B cell (primary cell): ENCODE results near the gene TTLL11. TPM values are rescaled to one million over a fixed set of nuclear protein-coding genes. Genes with fewer than 3 reads are reported as not detected.

Experiments used
- ATAC-seq: fragments of 200-7000 bp; cut with Tn5 transposase; one replicate; pipeline ENCODE4 v1.10.0; 2021; ENCODE audit warnings: low read depth, mild to moderate bottlenecking, moderate number of reproducible peaks, moderate library complexity
- CTCF ChIA-PET: fragments of 350-600 bp; sonication (Branson Sonifier 250); formaldehyde crosslinking; loops from one replicate; lab custom pipeline; 2021; ENCODE audit warnings: antibody characterized with exemption, inconsistent platforms; lab: Charles Lee
- POLR2A ChIA-PET: fragments of 350-600 bp; sonication (Branson Sonifier 250); formaldehyde crosslinking; loops from one replicate; lab custom pipeline; 2021; ENCODE audit warnings: antibody characterized with exemption; lab: Charles Lee
- DNase-seq: peaks from one replicate; pipeline ENCODE4 v3.0.0; 2013
- H2AFZ ChIP-seq: 2 replicates; pipeline ENCODE4 v1.6.1; 2012; ENCODE audit warnings: mild to moderate bottlenecking, low read depth, low read length; ENCODE audit not compliant: insufficient read depth, poor library complexity, severe bottlenecking
- H3K27ac ChIP-seq, 2 donors: 1 replicate in 1 of 2; 2 replicates in 1 of 2; pipeline ENCODE4 v1.5.1; 2012 to 2013; ENCODE audit warnings: low read length in 2 of 2, mild to moderate bottlenecking in 2 of 2, moderate library complexity in 1 of 2
- H3K27me3 ChIP-seq, 4 experiments: fragments of 200-600 bp in 1 of 4; sonication (generic) in 1 of 4; replicated peaks in 1 of 4; 1 replicate in 2 of 4; 2 replicates in 2 of 4; pipeline versions ENCODE4 v1.6.1 to v1.7.0; 2013 to 2016; ENCODE audit warnings: low read length in 3 of 4, mild to moderate bottlenecking in 2 of 4, mixed read lengths in 1 of 4, moderate library complexity in 1 of 4; ENCODE audit not compliant: insufficient read depth in 4 of 4, control insufficient read depth in 3 of 4; ENCODE audit errors: control extremely low read depth in 1 of 4
- H3K36me3 ChIP-seq, 2 experiments: replicated peaks in 1 of 2; 1 replicate in 1 of 2; 2 replicates in 1 of 2; pipeline versions ENCODE4 v1.6.1 to v1.7.1; 2013; ENCODE audit warnings: low read length in 1 of 2; ENCODE audit not compliant: insufficient read depth in 2 of 2, control insufficient read depth in 1 of 2; ENCODE audit errors: control extremely low read depth in 1 of 2, extremely low read depth in 1 of 2
- H3K4me1 ChIP-seq, 2 donors: fragments of 200-600 bp in 1 of 2; sonication (generic) in 1 of 2; 1 replicate in 1 of 2; 2 replicates in 1 of 2; pipeline versions ENCODE4 v1.5.1 to v1.6.1; 2013 to 2017; ENCODE audit warnings: low read length in 2 of 2; ENCODE audit not compliant: control insufficient read depth in 2 of 2, insufficient read depth in 2 of 2
- H3K4me2 ChIP-seq: replicated peaks from 2 replicates; pipeline ENCODE3; 2012; ENCODE audit warnings: mild to moderate bottlenecking, low read depth, low read length; ENCODE audit not compliant: poor library complexity, severe bottlenecking
- H3K4me3 ChIP-seq, 5 experiments: fragments of 200-600 bp in 1 of 5; sonication (generic) in 1 of 5; 1 replicate in 3 of 5; 2 replicates in 2 of 5; pipeline versions ENCODE4 v1.5.1 to v1.7.0; 2011 to 2016; ENCODE audit warnings: low read length in 4 of 5, mild to moderate bottlenecking in 4 of 5, low read depth in 2 of 5, control low read depth in 1 of 5, moderate library complexity in 1 of 5; ENCODE audit not compliant: insufficient read depth in 1 of 5; ENCODE audit errors: control extremely low read depth in 1 of 5, extremely low read depth in 1 of 5
- H3K79me2 ChIP-seq: fragments of 200-600 bp; sonication (generic); one replicate; pipeline ENCODE4 v1.6.0; 2016; ENCODE audit warnings: low read length; ENCODE audit not compliant: control insufficient read depth, insufficient read depth
- H3K9ac ChIP-seq: fragments of 200-600 bp; sonication (generic); 2 replicates; pipeline ENCODE4 v1.6.1; 2017; ENCODE audit warnings: mild to moderate bottlenecking, low read length, moderate library complexity
- H3K9me3 ChIP-seq, 3 donors: one replicate each; pipeline versions ENCODE4 v1.6.1 to v1.7.1; 2013; ENCODE audit warnings: low read length in 2 of 3; ENCODE audit not compliant: control insufficient read depth in 2 of 3, insufficient read depth in 1 of 3; ENCODE audit errors: control extremely low read depth in 1 of 3
- H4K20me1 ChIP-seq: 2 replicates; pipeline ENCODE4 v1.6.0; 2012; ENCODE audit warnings: mild to moderate bottlenecking, low read length; ENCODE audit not compliant: insufficient read depth, control insufficient read depth, poor library complexity, severe bottlenecking
- H3K27ac Mint-ChIP-seq: one replicate; pipeline ENCODE4 v1.8.0; 2021; ENCODE audit warnings: mixed read lengths
- H3K27me3 Mint-ChIP-seq: one replicate; pipeline ENCODE4 v1.8.0; 2021; ENCODE audit warnings: mixed read lengths
- H3K4me1 Mint-ChIP-seq: one replicate; pipeline ENCODE4 v1.8.0; 2021; ENCODE audit warnings: mixed read lengths
- H3K4me3 Mint-ChIP-seq: one replicate; pipeline ENCODE4 v1.8.0; 2021; ENCODE audit warnings: mixed read lengths
- H3K9me3 Mint-ChIP-seq: one replicate; pipeline ENCODE4 v1.8.0; 2022; ENCODE audit warnings: mixed read lengths; ENCODE audit not compliant: insufficient read depth
- CTCF ChIP-seq: fragments of 200-600 bp; IDR thresholded peaks from one replicate; pipeline ENCODE4 v1.8.0; 2022; ENCODE audit warnings: antibody characterized with exemption, mild to moderate bottlenecking
- EZH2 ChIP-seq: IDR thresholded peaks from 2 replicates; pipeline ENCODE4 v1.6.1; 2012; ENCODE audit warnings: borderline replicate concordance, low read depth, mild to moderate bottlenecking, moderate library complexity, low read length; ENCODE audit not compliant: insufficient read depth, poor library complexity, severe bottlenecking
- WGBS: methylation state at CpG from one replicate; pipeline ENCODE4 v1.1.5; 2013; ENCODE audit warnings: missing lambda C conversion rate; ENCODE audit not compliant: insufficient coverage; 5-methylcytosine and 5-hydroxymethylcytosine counted together
- intact Hi-C: fragments of 100-400 bp; cut with micrococcal nuclease; formaldehyde crosslinking; loops from one replicate; pipeline ENCODE4 v1.10.0; 2022
- polyA plus RNA-seq: library from polyadenylated mRNA; depleted of rRNA; stranded (reverse); fragments of >200 nt; gene quantifications from 2 replicates; pipeline ENCODE4 v1.2.3, GENCODE V29; 2012
- total RNA-seq, 2 donors: library from RNA; stranded (reverse); fragments of 120-200 nt in 1 of 2; gene quantifications; 1 replicate in 1 of 2; 2 replicates in 1 of 2; pipeline versions ENCODE4 v1.2.3 to v1.2.4, GENCODE V29; 2013 to 2022

The TTLL11 gene
- total and polyA plus RNA-seq, 2 donors (not counting 1 experiment from before 2014, with no cell fraction given): 3.6 to 3.8 TPM

- Mint-ChIP-seq H3K4me3 (no peak overlapping the region), H3K4me1 (no peaks in the 10 kb centered on the region), H3K27me3 (no peaks in the 10 kb centered on the region), H3K9me3 (no peaks in the 10 kb centered on the region), H3K27ac (no peak overlapping the region)
- TF ChIP-seq CTCF (no peak), EZH2 (no peak)
- WGBS: 67% methylated on average over 1 of the region's 3 CpGs
- H3K79me2 ChIP-seq: no peaks in the 10 kb centered on the region
- H2AFZ ChIP-seq: no peak overlapping the region
- H3K4me1 ChIP-seq: no peaks in the 10 kb centered on the region
- POLR2A ChIA-PET: no interaction called here
- H3K4me3 ChIP-seq: no peak overlapping the region
- no peaks in the 10 kb centered on the region for H3K36me3 ChIP-seq
- H3K9ac ChIP-seq: no peak overlapping the region
- no peaks in the 10 kb centered on the region for H3K27me3 ChIP-seq
- H3K27ac ChIP-seq: no peak overlapping the region
- no peak overlapping the region for H3K4me2 ChIP-seq
- H3K9me3 ChIP-seq: no peaks in the 10 kb centered on the region
- no peaks in the 10 kb centered on the region for H4K20me1 ChIP-seq
- DNase-seq (no peak), ATAC-seq (no peak)
- intact Hi-C loops: no loop called here
- CTCF ChIA-PET: no interaction called here
Measured at GRCh38 chr9:121810489-121810888, 282.6 kb downstream of the TTLL11 start.

- intact Hi-C loops: no loop called here
- POLR2A ChIA-PET: no interaction called here
- no peak for TF ChIP-seq EZH2
- no peak for TF ChIP-seq CTCF
- H2AFZ ChIP-seq: no peak overlapping the region
- H3K4me1 Mint-ChIP-seq: no peaks in the 10 kb centered on the region
- H3K9me3 Mint-ChIP-seq: peaks cover 2% of the 10 kb centered on the region
- DNase-seq: no peak
- H3K27me3 Mint-ChIP-seq: no peaks in the 10 kb centered on the region
- H3K4me3 ChIP-seq: no peak overlapping the region
- H3K79me2 ChIP-seq: no peaks in the 10 kb centered on the region
- peaks cover 0 to under 1% (median 0%) of the 10 kb centered on the region in 3 donors for H3K9me3 ChIP-seq
- CTCF ChIA-PET: no interaction called here
- H4K20me1 ChIP-seq: no peaks in the 10 kb centered on the region
- H3K4me3 Mint-ChIP-seq: no peak overlapping the region
- no peak overlapping the region for H3K27ac Mint-ChIP-seq
- no peak overlapping the region for H3K27ac ChIP-seq
- no peaks in the 10 kb centered on the region for H3K36me3 ChIP-seq
- no peaks in the 10 kb centered on the region for H3K27me3 ChIP-seq
- WGBS: 91% methylated on average over 12 of the region's 15 CpGs
- no peak overlapping the region for H3K4me2 ChIP-seq
- no peaks in the 10 kb centered on the region for H3K4me1 ChIP-seq
- H3K9ac ChIP-seq: no peak overlapping the region
- no peak for ATAC-seq
Measured at GRCh38 chr9:121809356-121810050, 283.6 kb downstream of the TTLL11 start.
